ENCODE measurements around the gene SPP1.

DNA sequence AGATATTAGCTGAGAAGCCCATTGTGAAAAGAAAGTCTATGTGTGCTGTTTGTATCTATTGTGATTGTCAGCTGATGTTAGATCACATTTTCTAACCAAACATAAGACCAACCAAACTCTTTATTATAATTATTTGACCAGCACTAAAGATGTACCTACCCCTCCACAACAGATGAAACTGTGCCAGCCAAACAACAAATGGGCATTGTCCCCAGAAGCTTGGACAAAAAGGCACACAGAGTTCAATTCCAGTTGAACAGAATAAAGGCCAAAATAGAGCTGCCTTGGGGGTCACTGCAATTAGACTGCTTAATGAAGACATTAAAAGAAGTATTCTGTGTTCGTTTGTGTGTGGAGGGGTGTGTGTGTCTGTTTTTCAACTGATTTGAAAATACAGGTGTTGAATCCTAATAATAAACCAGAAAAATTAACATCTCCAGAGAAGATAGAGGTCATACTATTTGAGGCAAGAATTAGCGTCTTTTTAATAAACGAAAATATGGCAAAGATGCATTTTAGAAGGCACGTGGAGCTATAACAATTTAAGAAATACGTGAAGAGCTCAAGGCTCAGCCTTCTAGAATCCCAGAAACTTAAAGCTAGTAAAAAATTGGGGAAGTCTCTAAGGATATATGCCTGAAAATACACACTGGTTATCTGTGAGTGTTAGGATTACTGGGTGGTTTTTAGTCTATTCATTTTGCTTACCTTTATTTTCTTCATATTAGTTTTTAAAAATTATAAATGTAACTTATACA, 2.2 kb downstream of the SPP1 start:
- TF ChIP-seq, protein P1, sequence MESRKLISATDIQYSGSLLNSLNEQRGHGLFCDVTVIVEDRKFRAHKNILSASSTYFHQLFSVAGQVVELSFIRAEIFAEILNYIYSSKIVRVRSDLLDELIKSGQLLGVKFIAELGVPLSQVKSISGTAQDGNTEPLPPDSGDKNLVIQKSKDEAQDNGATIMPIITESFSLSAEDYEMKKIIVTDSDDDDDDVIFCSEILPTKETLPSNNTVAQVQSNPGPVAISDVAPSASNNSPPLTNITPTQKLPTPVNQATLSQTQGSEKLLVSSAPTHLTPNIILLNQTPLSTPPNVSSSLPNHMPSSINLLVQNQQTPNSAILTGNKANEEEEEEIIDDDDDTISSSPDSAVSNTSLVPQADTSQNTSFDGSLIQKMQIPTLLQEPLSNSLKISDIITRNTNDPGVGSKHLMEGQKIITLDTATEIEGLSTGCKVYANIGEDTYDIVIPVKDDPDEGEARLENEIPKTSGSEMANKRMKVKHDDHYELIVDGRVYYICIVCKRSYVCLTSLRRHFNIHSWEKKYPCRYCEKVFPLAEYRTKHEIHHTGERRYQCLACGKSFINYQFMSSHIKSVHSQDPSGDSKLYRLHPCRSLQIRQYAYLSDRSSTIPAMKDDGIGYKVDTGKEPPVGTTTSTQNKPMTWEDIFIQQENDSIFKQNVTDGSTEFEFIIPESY (IDR thresholded peaks at IDR 0.05; ENCODE audit: borderline replicate concordance, low read depth) = no peak
- TF ChIP-seq, protein P2, sequence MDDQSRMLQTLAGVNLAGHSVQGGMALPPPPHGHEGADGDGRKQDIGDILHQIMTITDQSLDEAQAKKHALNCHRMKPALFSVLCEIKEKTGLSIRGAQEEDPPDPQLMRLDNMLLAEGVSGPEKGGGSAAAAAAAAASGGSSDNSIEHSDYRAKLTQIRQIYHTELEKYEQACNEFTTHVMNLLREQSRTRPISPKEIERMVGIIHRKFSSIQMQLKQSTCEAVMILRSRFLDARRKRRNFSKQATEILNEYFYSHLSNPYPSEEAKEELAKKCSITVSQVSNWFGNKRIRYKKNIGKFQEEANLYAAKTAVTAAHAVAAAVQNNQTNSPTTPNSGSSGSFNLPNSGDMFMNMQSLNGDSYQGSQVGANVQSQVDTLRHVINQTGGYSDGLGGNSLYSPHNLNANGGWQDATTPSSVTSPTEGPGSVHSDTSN (IDR thresholded peaks at IDR 0.05) = no peak
- TF ChIP-seq EZH2phosphoT487 (IDR thresholded peaks at IDR 0.05; ENCODE audit: borderline replicate concordance, low read depth) (no peak), JUND (IDR thresholded peaks at IDR 0.05) (no peak), NRF1 (IDR thresholded peaks at IDR 0.05; ENCODE audit: low read depth, low read length) (no peak), GABPA (IDR thresholded peaks at IDR 0.05; ENCODE audit: low read depth) (no peak), SIN3A (IDR thresholded peaks at IDR 0.05; ENCODE audit: borderline replicate concordance, low read depth, low read length) (no peak), TEAD4 (IDR thresholded peaks at IDR 0.05; ENCODE audit: borderline replicate concordance, insufficient read depth) (no peak), RAD21 (IDR thresholded peaks at IDR 0.05; ENCODE audit: low read length) (no peak), POLR2AphosphoS5 (IDR thresholded peaks at IDR 0.05; ENCODE audit: low read depth, low read length) (no peak)
- TF ChIP-seq, protein P3, sequence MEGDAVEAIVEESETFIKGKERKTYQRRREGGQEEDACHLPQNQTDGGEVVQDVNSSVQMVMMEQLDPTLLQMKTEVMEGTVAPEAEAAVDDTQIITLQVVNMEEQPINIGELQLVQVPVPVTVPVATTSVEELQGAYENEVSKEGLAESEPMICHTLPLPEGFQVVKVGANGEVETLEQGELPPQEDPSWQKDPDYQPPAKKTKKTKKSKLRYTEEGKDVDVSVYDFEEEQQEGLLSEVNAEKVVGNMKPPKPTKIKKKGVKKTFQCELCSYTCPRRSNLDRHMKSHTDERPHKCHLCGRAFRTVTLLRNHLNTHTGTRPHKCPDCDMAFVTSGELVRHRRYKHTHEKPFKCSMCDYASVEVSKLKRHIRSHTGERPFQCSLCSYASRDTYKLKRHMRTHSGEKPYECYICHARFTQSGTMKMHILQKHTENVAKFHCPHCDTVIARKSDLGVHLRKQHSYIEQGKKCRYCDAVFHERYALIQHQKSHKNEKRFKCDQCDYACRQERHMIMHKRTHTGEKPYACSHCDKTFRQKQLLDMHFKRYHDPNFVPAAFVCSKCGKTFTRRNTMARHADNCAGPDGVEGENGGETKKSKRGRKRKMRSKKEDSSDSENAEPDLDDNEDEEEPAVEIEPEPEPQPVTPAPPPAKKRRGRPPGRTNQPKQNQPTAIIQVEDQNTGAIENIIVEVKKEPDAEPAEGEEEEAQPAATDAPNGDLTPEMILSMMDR (IDR thresholded peaks at IDR 0.05) = no peak

All from SK-N-SH (cell line).